PC-3 (cell line): ENCODE results near the gene SCOC. TPM values are rescaled to one million over a fixed set of nuclear protein-coding genes. Genes with fewer than 3 reads are reported as not detected.

Experiments used
- ATAC-seq: fragments of 200-7000 bp; cut with Tn5 transposase; 2 replicates; pipeline ENCODE4 v1.9.1; 2020; ENCODE audit warnings: mild to moderate bottlenecking, moderate library complexity
- BruUV-seq: library from RNA; stranded (reverse); fragments of 400-500 nt; replicated peaks from 2 replicates; lab custom pipeline; 2021; lab: Mats Ljungman, UMichigan
- CTCF ChIA-PET: fragments of 300-600 bp; sonication (Branson Sonifier 250); formaldehyde crosslinking; loops from one replicate; lab custom pipeline; 2022; ENCODE audit warnings: antibody characterized with exemption; lab: Charles Lee
- POLR2A ChIA-PET: fragments of 300-600 bp; sonication (Branson Sonifier 250); formaldehyde crosslinking; loops from one replicate; lab custom pipeline; 2022; ENCODE audit warnings: antibody characterized with exemption; ENCODE audit not compliant: unreplicated experiment; lab: Charles Lee
- DNase-seq: peaks from one replicate; pipeline ENCODE4 v3.0.0-alpha.2; 2015
- H2AFZ ChIP-seq: fragments of 300-600 bp; sonication (generic); 2 replicates; pipeline ENCODE4 v1.6.0; 2016; ENCODE audit warnings: antibody characterized with exemption, low read length
- H3F3A ChIP-seq: fragments of 300-600 bp; sonication (generic); one replicate; pipeline ENCODE4 v1.6.0; 2017; ENCODE audit warnings: antibody characterized with exemption, low read length, control low read depth, mild to moderate bottlenecking; ENCODE audit not compliant: unreplicated experiment
- H3K27ac ChIP-seq: fragments of 300-600 bp; sonication (generic); 2 replicates; pipeline ENCODE4 v1.5.1; 2016; ENCODE audit warnings: mild to moderate bottlenecking, low read length
- H3K27me3 ChIP-seq: fragments of 300-600 bp; sonication (generic); 2 replicates; pipeline ENCODE4 v1.6.1; 2016; ENCODE audit warnings: low read length, mixed read lengths
- H3K36me3 ChIP-seq: fragments of 300-600 bp; sonication (generic); 2 replicates; pipeline ENCODE4 v1.6.1; 2016; ENCODE audit warnings: low read depth, mixed run types, low read length, mixed read lengths
- H3K4me1 ChIP-seq: fragments of 300-600 bp; sonication (generic); 2 replicates; pipeline ENCODE4 v1.5.1; 2016; ENCODE audit warnings: low read length; ENCODE audit not compliant: insufficient read depth
- H3K4me2 ChIP-seq: fragments of 300-600 bp; sonication (generic); 2 replicates; pipeline ENCODE4 v1.6.0; 2016; ENCODE audit warnings: low read length
- H3K4me3 ChIP-seq: fragments of 300-600 bp; sonication (generic); 2 replicates; pipeline ENCODE4 v1.5.1; 2016; ENCODE audit warnings: mild to moderate bottlenecking, low read length, mixed read lengths
- H3K79me2 ChIP-seq: fragments of 300-600 bp; sonication (generic); 2 replicates; pipeline ENCODE4 v1.6.1; 2017; ENCODE audit warnings: low read length, mixed read lengths
- H3K9ac ChIP-seq: fragments of 300-600 bp; sonication (generic); 2 replicates; pipeline ENCODE4 v1.6.0; 2016; ENCODE audit warnings: mild to moderate bottlenecking, low read length
- H3K9me2 ChIP-seq: fragments of 300-600 bp; sonication (generic); replicated peaks from 2 replicates; pipeline ENCODE4 v1.6.1; 2016; ENCODE audit warnings: mixed run types, low read length, mixed read lengths
- H3K9me3 ChIP-seq: fragments of 300-600 bp; sonication (generic); 2 replicates; pipeline ENCODE4 v1.6.1; 2016; ENCODE audit warnings: low read length, mixed read lengths
- H4K20me1 ChIP-seq: fragments of 300-600 bp; sonication (generic); 2 replicates; pipeline ENCODE4 v1.6.1; 2016; ENCODE audit warnings: low read length, mixed read lengths
- EZH2 ChIP-seq: fragments of 300-600 bp; sonication (generic); IDR thresholded peaks from one replicate; pipeline ENCODE4 v1.6.1; 2017; ENCODE audit warnings: antibody characterized with exemption, mild to moderate bottlenecking, low read length; ENCODE audit not compliant: unreplicated experiment
- EZH2phosphoT487 ChIP-seq: fragments of 300-600 bp; sonication (generic); IDR thresholded peaks from 2 replicates; pipeline ENCODE4 v1.6.1; 2018; ENCODE audit warnings: mild to moderate bottlenecking, antibody characterized with exemption, low read length, borderline replicate concordance
- intact Hi-C: fragments of 100-400 bp; cut with micrococcal nuclease; formaldehyde crosslinking; loops from 2 replicates; pipeline ENCODE4 v1.9.0; 2023
- total RNA-seq: library from RNA; depleted of rRNA; stranded (reverse); fragments of >200 nt; gene quantifications from 2 replicates; pipeline ENCODE4 v1.2.3, GENCODE V29; 2014
- TF ChIP-seq, protein P1 (sequence below): fragments of 300-600 bp; sonication (generic); conservative IDR thresholded peaks from 2 replicates; pipeline ENCODE4 v1.5.1; 2017; ENCODE audit warnings: antibody characterized with exemption, low read depth, mild to moderate bottlenecking, low read length

Gene SCOC
- total RNA-seq, 1 experiment from 2014 or later, result 28.2 TPM

DNA sequence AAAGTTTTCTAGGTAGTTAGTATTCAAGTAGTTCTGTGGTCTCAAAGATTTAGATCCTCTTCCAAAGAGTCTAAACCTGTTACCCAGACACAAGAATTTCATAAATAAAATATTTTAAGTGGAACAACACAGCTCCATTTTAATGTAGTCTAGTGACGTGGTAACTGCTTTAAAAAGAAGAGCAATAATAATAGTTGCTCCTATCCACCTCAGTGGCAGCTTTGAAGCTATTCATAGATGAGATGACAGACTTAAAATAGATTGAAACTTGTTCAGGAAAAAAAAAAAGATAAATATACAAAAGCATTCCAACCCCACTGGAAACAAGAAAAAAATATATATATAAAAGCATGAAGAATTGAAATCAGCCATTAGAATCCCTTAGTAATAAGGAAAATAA is 14.6 kb downstream of the SCOC start:
- CTCF ChIA-PET, result no interaction called here
- H3K36me3 ChIP-seq, result no peaks in the 10 kb centered on the region
- no peak for DNase-seq
- no peaks in the 10 kb centered on the region for H3K4me1 ChIP-seq
- intact Hi-C loops, result no loop called here
- no peaks in the 10 kb centered on the region for H3K27me3 ChIP-seq
- H4K20me1 ChIP-seq, result no peaks in the 10 kb centered on the region
- POLR2A ChIA-PET, result no interaction called here
- H3K9me2 ChIP-seq, result no peaks in the 10 kb centered on the region
- no TSS peak for BruUV-seq
- no peak overlapping the region for H3K27ac ChIP-seq
- H2AFZ ChIP-seq, result no peak overlapping the region
- no peaks in the 10 kb centered on the region for H3K9me3 ChIP-seq
- no peaks in the 10 kb centered on the region for H3F3A ChIP-seq
- ATAC-seq, result no peak
- H3K4me3 ChIP-seq, result no peak overlapping the region
- no peak overlapping the region for H3K9ac ChIP-seq
- no peak for TF ChIP-seq EZH2
- TF ChIP-seq, protein P1, sequence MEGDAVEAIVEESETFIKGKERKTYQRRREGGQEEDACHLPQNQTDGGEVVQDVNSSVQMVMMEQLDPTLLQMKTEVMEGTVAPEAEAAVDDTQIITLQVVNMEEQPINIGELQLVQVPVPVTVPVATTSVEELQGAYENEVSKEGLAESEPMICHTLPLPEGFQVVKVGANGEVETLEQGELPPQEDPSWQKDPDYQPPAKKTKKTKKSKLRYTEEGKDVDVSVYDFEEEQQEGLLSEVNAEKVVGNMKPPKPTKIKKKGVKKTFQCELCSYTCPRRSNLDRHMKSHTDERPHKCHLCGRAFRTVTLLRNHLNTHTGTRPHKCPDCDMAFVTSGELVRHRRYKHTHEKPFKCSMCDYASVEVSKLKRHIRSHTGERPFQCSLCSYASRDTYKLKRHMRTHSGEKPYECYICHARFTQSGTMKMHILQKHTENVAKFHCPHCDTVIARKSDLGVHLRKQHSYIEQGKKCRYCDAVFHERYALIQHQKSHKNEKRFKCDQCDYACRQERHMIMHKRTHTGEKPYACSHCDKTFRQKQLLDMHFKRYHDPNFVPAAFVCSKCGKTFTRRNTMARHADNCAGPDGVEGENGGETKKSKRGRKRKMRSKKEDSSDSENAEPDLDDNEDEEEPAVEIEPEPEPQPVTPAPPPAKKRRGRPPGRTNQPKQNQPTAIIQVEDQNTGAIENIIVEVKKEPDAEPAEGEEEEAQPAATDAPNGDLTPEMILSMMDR, result no peak
- no peak for TF ChIP-seq EZH2phosphoT487
- H3K4me2 ChIP-seq, result no peak overlapping the region
- no peaks in the 10 kb centered on the region for H3K79me2 ChIP-seq

DNA sequence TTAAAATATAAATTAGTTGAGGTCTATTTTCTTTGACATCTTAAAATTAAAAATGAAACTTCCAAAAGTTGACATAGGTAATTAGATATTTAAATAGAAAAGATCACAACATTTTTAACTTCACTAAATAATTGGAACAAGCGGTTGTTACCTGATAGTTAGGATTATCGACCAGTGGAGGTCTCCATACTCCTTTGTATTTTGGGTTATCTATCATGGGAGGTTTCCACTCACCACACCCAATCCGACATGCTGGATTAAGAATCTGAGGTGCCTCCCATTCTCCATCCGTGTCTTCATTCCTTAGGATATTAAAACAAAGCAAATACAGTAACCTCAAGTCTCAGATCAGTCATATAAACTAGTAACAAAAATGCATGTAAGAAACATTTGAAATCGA is 22.2 kb downstream of the SCOC start:
- CTCF ChIA-PET, result no interaction called here
- no peak for ATAC-seq
- intact Hi-C loops, result no loop called here

GRCh38 chr4:140400111-140400510 is 26.7 kb downstream of the SCOC start:
- no peak for DNase-seq
- CTCF ChIA-PET, result no interaction called here
- TF ChIP-seq, protein P1, result no peak
- TF ChIP-seq EZH2, result no peak
- no peak for TF ChIP-seq EZH2phosphoT487
- ATAC-seq, result no peak
- H3K9ac ChIP-seq, result no peak overlapping the region
- no peaks in the 10 kb centered on the region for H4K20me1 ChIP-seq
- H3K27ac ChIP-seq, result no peak overlapping the region
- BruUV-seq, result no TSS peak
- no peaks in the 10 kb centered on the region for H3K4me1 ChIP-seq
- H3K9me2 ChIP-seq, result no peaks in the 10 kb centered on the region
- H2AFZ ChIP-seq, result no peak overlapping the region
- no peaks in the 10 kb centered on the region for H3K79me2 ChIP-seq
- H3K27me3 ChIP-seq, result no peaks in the 10 kb centered on the region
- intact Hi-C loops, result no loop called here
- POLR2A ChIA-PET, result no interaction called here
- H3K9me3 ChIP-seq, result no peaks in the 10 kb centered on the region
- no peaks in the 10 kb centered on the region for H3K36me3 ChIP-seq
- no peak overlapping the region for H3K4me3 ChIP-seq
- no peak overlapping the region for H3K4me2 ChIP-seq
- no peaks in the 10 kb centered on the region for H3F3A ChIP-seq

More for the DNA sequence above, 22.2 kb downstream of the SCOC start:
- POLR2A ChIA-PET, result no interaction called here
- Histone ChIP-seq H2AFZ (no peak overlapping the region), H3K36me3 (no peaks in the 10 kb centered on the region), H3K4me1 (no peaks in the 10 kb centered on the region), H3K9ac (no peak overlapping the region), H3K9me3 (no peaks in the 10 kb centered on the region), H3K4me3 (no peak overlapping the region), H3F3A (no peaks in the 10 kb centered on the region), H3K27ac (no peak overlapping the region), H4K20me1 (no peaks in the 10 kb centered on the region), H3K4me2 (no peak overlapping the region), H3K79me2 (no peaks in the 10 kb centered on the region), H3K9me2 (no peaks in the 10 kb centered on the region), H3K27me3 (no peaks in the 10 kb centered on the region)
- no TSS peak for BruUV-seq
- DNase-seq, result peak; percentile 22
- TF ChIP-seq EZH2 (no peak), EZH2phosphoT487 (no peak)
- TF ChIP-seq, protein P1, result 0 out of 2 replicates have a peak, but pooled peaks have one; percentile 24
